Left renal cortex interstitium (tissue), 4 donors: Measurements from ENCODE around the gene CDKAL1. TPM values are rescaled to one million over a fixed set of nuclear protein-coding genes. Genes with fewer than 3 reads are reported as not detected.
A peak's percentile ranks its signal among the peaks of the same experiment; 100 is the strongest.
"Not testable (repeated sequence)": the region's sequence is repeated elsewhere in the genome, so short reads cannot be mapped to it uniquely, and the experiment has no call there.

Experiments
- DNase-seq, 4 donors: peaks; one replicate each; pipeline ENCODE4 v3.0.0-alpha.2; 2013; ENCODE audit warnings: low read depth in 4 of 4, low spot score in 2 of 4, missing footprints in 1 of 4
- polyA plus RNA-seq, 4 donors: library from polyadenylated mRNA; unstranded; fragments of 120-200 nt; gene quantifications; one replicate each; pipeline ENCODE4 v1.2.1, GENCODE V29; 2013; ENCODE audit not compliant: insufficient read length in 4 of 4

Gene CDKAL1
- polyA plus RNA-seq, 4 donors: 16.3 to 20.5 (median 19.4) TPM

GRCh38 chr6:21045135-21045700 lies 511.0 kb downstream of the CDKAL1 start:
- no peak for DNase-seq

- peak in 1 of 4 donors; percentile 56 for DNase-seq
Measured at GRCh38 chr6:21046276-21046675, 512.0 kb downstream of the CDKAL1 start.

GRCh38 chr6:21048047-21048446 lies 513.8 kb downstream of the CDKAL1 start:
- no peak for DNase-seq

GRCh38 chr6:21049148-21049547 lies 514.9 kb downstream of the CDKAL1 start:
- DNase-seq: no peak

GRCh38 chr6:21049572-21049971 lies 515.3 kb downstream of the CDKAL1 start:
- no peak for DNase-seq

GRCh38 chr6:21050935-21051334 lies 516.7 kb downstream of the CDKAL1 start:
- DNase-seq: no peak

GRCh38 chr6:21051777-21052176 lies 517.5 kb downstream of the CDKAL1 start:
- no peak for DNase-seq

GRCh38 chr6:21053612-21054011 lies 519.4 kb downstream of the CDKAL1 start:
- no peak for DNase-seq

GRCh38 chr6:21055480-21055879 lies 521.2 kb downstream of the CDKAL1 start:
- not testable (repeated sequence) for DNase-seq

GRCh38 chr6:21061892-21062291 lies 527.6 kb downstream of the CDKAL1 start:
- DNase-seq: no peak

GRCh38 chr6:21064756-21065340 lies 530.6 kb downstream of the CDKAL1 start:
- DNase-seq: no peak

- no peak for DNase-seq
Measured at GRCh38 chr6:21067521-21067920, 533.3 kb downstream of the CDKAL1 start.

GRCh38 chr6:21070620-21071019 lies 536.4 kb downstream of the CDKAL1 start:
- DNase-seq: no peak

GRCh38 chr6:21071780-21072468 lies 537.7 kb downstream of the CDKAL1 start:
- DNase-seq: no peak

GRCh38 chr6:21073318-21073839 lies 539.1 kb downstream of the CDKAL1 start:
- no peak for DNase-seq

- no peak for DNase-seq
Measured at GRCh38 chr6:21074484-21074883, 540.2 kb downstream of the CDKAL1 start.

- no peak for DNase-seq
Measured at GRCh38 chr6:21075986-21076385, 541.7 kb downstream of the CDKAL1 start.

GRCh38 chr6:21078497-21078896 lies 544.2 kb downstream of the CDKAL1 start:
- no peak for DNase-seq

- no peak for DNase-seq
Measured at GRCh38 chr6:21079468-21080048, 545.3 kb downstream of the CDKAL1 start.

GRCh38 chr6:21080221-21080620 lies 546.0 kb downstream of the CDKAL1 start:
- no peak for DNase-seq

GRCh38 chr6:21082091-21082490 lies 547.8 kb downstream of the CDKAL1 start:
- DNase-seq: no peak

- no peak for DNase-seq
Measured at GRCh38 chr6:21083708-21084107, 549.5 kb downstream of the CDKAL1 start.
